DND-41 (cell line): ENCODE results near the gene TGM6.

Experiments
- ATAC-seq: fragments of 200-7000 bp; cut with Tn5 transposase; 3 replicates; pipeline ENCODE4 v1.9.1; 2021; ENCODE audit warnings: low read depth; ENCODE audit not compliant: insufficient read depth
- DNase-seq: peaks from one replicate; pipeline ENCODE4 v3.0.0-alpha.2; 2020
- H2AFZ ChIP-seq: 2 replicates; pipeline ENCODE4 v1.6.0; 2012; ENCODE audit warnings: low read depth, low read length
- H3K27ac ChIP-seq: 2 replicates; pipeline ENCODE4 v1.5.1; 2012; ENCODE audit warnings: low read length, inconsistent platforms
- H3K27me3 ChIP-seq: fragments of 200-600 bp; sonication (generic); 2 replicates; pipeline ENCODE4 v1.6.0; 2012; ENCODE audit warnings: low read length, mild to moderate bottlenecking, inconsistent platforms; ENCODE audit not compliant: insufficient read depth, poor library complexity
- H3K36me3 ChIP-seq: 2 replicates; pipeline ENCODE4 v1.5.1; 2012; ENCODE audit warnings: low read length, inconsistent platforms; ENCODE audit not compliant: insufficient read depth
- H3K4me1 ChIP-seq: 2 replicates; pipeline ENCODE4 v1.5.1; 2012; ENCODE audit warnings: mild to moderate bottlenecking, low read length; ENCODE audit not compliant: insufficient read depth
- H3K4me2 ChIP-seq: 2 replicates; pipeline ENCODE4 v1.6.0; 2012; ENCODE audit warnings: mild to moderate bottlenecking, moderate library complexity, low read length, inconsistent platforms; ENCODE audit not compliant: insufficient read depth
- H3K4me3 ChIP-seq, 2 experiments: fragments of 200-600 bp in 1 of 2; shearing (Covaris generic) in 1 of 2; 2 replicates each; pipeline ENCODE4 v1.5.1; 2012 to 2016; ENCODE audit warnings: inconsistent platforms in 2 of 2, low read length in 2 of 2, mild to moderate bottlenecking in 2 of 2, low read depth in 1 of 2, moderate library complexity in 1 of 2
- H3K79me2 ChIP-seq: 2 replicates; pipeline ENCODE4 v1.6.0; 2012; ENCODE audit warnings: low read length, inconsistent platforms; ENCODE audit not compliant: insufficient read depth
- H3K9ac ChIP-seq: 2 replicates; pipeline ENCODE4 v1.6.0; 2012; ENCODE audit warnings: low read depth, mild to moderate bottlenecking, inconsistent platforms, low read length, moderate library complexity
- H3K9me3 ChIP-seq: 2 replicates; pipeline ENCODE4 v1.5.1; 2012; ENCODE audit warnings: low read length, moderate library complexity, mild to moderate bottlenecking, inconsistent platforms; ENCODE audit not compliant: insufficient read depth, severe bottlenecking
- H4K20me1 ChIP-seq: 2 replicates; pipeline ENCODE4 v1.6.0; 2012; ENCODE audit warnings: low read length; ENCODE audit not compliant: insufficient read depth
- CTCF ChIP-seq: IDR thresholded peaks from 2 replicates; pipeline ENCODE4 v1.5.1; 2012; ENCODE audit warnings: borderline replicate concordance, low read length, moderate library complexity, mild to moderate bottlenecking; ENCODE audit not compliant: poor library complexity, severe bottlenecking; ENCODE audit errors: extremely low read depth
- EZH2 ChIP-seq: IDR thresholded peaks from 3 replicates; pipeline ENCODE4 v1.6.1; 2012; ENCODE audit warnings: borderline replicate concordance, low read depth, mild to moderate bottlenecking, moderate library complexity, low read length, inconsistent platforms; ENCODE audit not compliant: severe bottlenecking

TGM6 gene

GRCh38 chr20:2364044-2364443 is 16.7 kb upstream of the TGM6 start:
- no peaks in the 10 kb centered on the region for H4K20me1 ChIP-seq
- H3K79me2 ChIP-seq: no peaks in the 10 kb centered on the region
- H3K4me3 ChIP-seq: no peak overlapping the region
- no peak for ATAC-seq
- H2AFZ ChIP-seq: no peak overlapping the region
- TF ChIP-seq CTCF (no peak), EZH2 (no peak)
- H3K4me1 ChIP-seq: no peaks in the 10 kb centered on the region
- H3K27me3 ChIP-seq: peaks cover 15% of the 10 kb centered on the region
- no peak overlapping the region for H3K9ac ChIP-seq
- H3K9me3 ChIP-seq: peaks cover 3% of the 10 kb centered on the region
- no peak overlapping the region for H3K4me2 ChIP-seq
- H3K27ac ChIP-seq: no peak overlapping the region
- H3K36me3 ChIP-seq: no peaks in the 10 kb centered on the region
- no peak for DNase-seq

GRCh38 chr20:2365091-2365490 is 15.6 kb upstream of the TGM6 start:
- no peak overlapping the region for H3K9ac ChIP-seq
- no peak overlapping the region for H2AFZ ChIP-seq
- TF ChIP-seq EZH2: no peak
- TF ChIP-seq CTCF: no peak
- H3K9me3 ChIP-seq: peaks cover 3% of the 10 kb centered on the region
- H3K27ac ChIP-seq: no peak overlapping the region
- H3K27me3 ChIP-seq: peaks cover 15% of the 10 kb centered on the region
- H3K4me2 ChIP-seq: no peak overlapping the region
- no peaks in the 10 kb centered on the region for H3K79me2 ChIP-seq
- no peaks in the 10 kb centered on the region for H3K4me1 ChIP-seq
- no peaks in the 10 kb centered on the region for H3K36me3 ChIP-seq
- no peaks in the 10 kb centered on the region for H4K20me1 ChIP-seq
- no peak for DNase-seq
- no peak overlapping the region for H3K4me3 ChIP-seq
- no peak for ATAC-seq

GRCh38 chr20:2365666-2366065 is 15.0 kb upstream of the TGM6 start:
- H3K27me3 ChIP-seq: peaks cover 15% of the 10 kb centered on the region
- no peak overlapping the region for H3K9ac ChIP-seq
- no peak for DNase-seq
- peaks cover 2% of the 10 kb centered on the region for H3K9me3 ChIP-seq
- no peak overlapping the region for H3K4me2 ChIP-seq
- no peaks in the 10 kb centered on the region for H4K20me1 ChIP-seq
- H3K36me3 ChIP-seq: no peaks in the 10 kb centered on the region
- no peak overlapping the region for H2AFZ ChIP-seq
- H3K27ac ChIP-seq: no peak overlapping the region
- ATAC-seq: no peak
- no peaks in the 10 kb centered on the region for H3K4me1 ChIP-seq
- no peak overlapping the region for H3K4me3 ChIP-seq
- H3K79me2 ChIP-seq: no peaks in the 10 kb centered on the region
- TF ChIP-seq EZH2: no peak
- no peak for TF ChIP-seq CTCF

GRCh38 chr20:2368621-2369020 is 12.1 kb upstream of the TGM6 start:
- Histone ChIP-seq H3K4me3 (no peak overlapping the region), H3K9me3 (no peaks in the 10 kb centered on the region), H3K36me3 (no peaks in the 10 kb centered on the region), H3K27me3 (peaks cover 26% of the 10 kb centered on the region), H2AFZ (no peak overlapping the region), H3K4me2 (no peak overlapping the region), H3K27ac (no peak overlapping the region), H4K20me1 (peaks cover 3% of the 10 kb centered on the region; the same call in 1 of the 2 replicates), H3K9ac (no peak overlapping the region), H3K79me2 (no peaks in the 10 kb centered on the region), H3K4me1 (no peaks in the 10 kb centered on the region)
- no peak for TF ChIP-seq CTCF
- TF ChIP-seq EZH2: no peak
- ATAC-seq (no peak), DNase-seq (no peak)
